HUES6 (cell line): ENCODE results near the gene ZEB2.

Source experiments
- H3K27ac ChIP-seq: 2 replicates; pipeline ENCODE4 v1.7.0; 2013; ENCODE audit warnings: low read depth, mild to moderate bottlenecking, low read length, inconsistent platforms
- H3K27me3 ChIP-seq: 2 replicates; pipeline ENCODE4 v1.6.1; 2013; ENCODE audit warnings: low read length; ENCODE audit not compliant: control insufficient read depth, insufficient read depth
- H3K36me3 ChIP-seq: 2 replicates; pipeline ENCODE4 v1.6.1; 2013; ENCODE audit warnings: low read length; ENCODE audit not compliant: control insufficient read depth, insufficient read depth
- H3K4me1 ChIP-seq: 2 replicates; pipeline ENCODE4 v1.6.1; 2013; ENCODE audit warnings: low read length; ENCODE audit not compliant: control insufficient read depth, insufficient read depth
- H3K4me3 ChIP-seq: 2 replicates; pipeline ENCODE4 v1.5.1; 2013; ENCODE audit warnings: low read depth, low read length
- H3K9ac ChIP-seq: one replicate; pipeline ENCODE4 v1.6.1; 2013; ENCODE audit warnings: mild to moderate bottlenecking, low read length
- H3K9me3 ChIP-seq: 2 replicates; pipeline ENCODE4 v1.6.1; 2013; ENCODE audit warnings: low read depth, low read length; ENCODE audit not compliant: control insufficient read depth, insufficient read depth

ZEB2 gene

DNA sequence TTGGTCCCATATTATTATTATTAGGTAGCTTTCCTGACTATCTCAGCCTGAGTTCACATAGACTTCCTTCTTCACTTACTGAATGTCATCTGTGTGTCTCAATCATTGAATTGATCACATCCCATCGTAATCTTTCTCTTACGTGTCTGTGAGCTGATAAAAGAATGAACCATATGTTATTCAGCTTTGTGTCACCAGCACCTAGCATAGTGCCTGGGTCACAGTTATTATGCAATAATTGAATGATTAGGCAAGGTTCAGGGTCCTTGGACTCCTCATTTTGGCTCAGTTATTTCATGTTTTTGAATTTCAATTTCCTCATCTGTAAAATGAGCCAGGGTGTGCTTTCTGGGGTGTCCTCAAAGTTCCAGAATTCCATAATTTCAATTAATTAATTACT lies 107.2 kb downstream of the ZEB2 start:
- Histone ChIP-seq H3K9me3 (no peaks in the 10 kb centered on the region), H3K4me1 (no peaks in the 10 kb centered on the region), H3K9ac (no peak overlapping the region), H3K36me3 (no peaks in the 10 kb centered on the region), H3K4me3 (no peak overlapping the region), H3K27ac (no peak overlapping the region), H3K27me3 (no peaks in the 10 kb centered on the region)

DNA sequence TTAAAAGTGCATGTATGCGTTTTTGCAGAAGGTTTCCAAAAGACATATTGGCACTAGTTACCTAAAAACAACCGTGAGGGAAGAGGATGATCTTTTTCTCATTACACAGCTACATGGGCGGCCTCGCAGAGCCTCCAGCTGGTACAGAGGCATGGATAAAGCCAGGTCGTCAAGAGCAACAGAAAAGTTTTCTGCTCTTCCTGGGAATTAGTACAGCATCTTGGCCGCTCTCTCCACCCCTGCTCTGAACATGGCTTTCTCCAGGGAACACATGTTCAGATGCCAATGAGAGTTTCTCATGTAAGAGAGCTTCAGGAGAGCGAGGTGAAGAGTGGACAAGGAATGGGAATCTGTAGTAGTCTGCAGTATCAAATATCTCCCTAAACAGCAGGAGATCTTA lies 108.4 kb downstream of the ZEB2 start:
- Histone ChIP-seq H3K36me3 (no peaks in the 10 kb centered on the region), H3K9ac (no peak overlapping the region), H3K27ac (no peak overlapping the region), H3K27me3 (no peaks in the 10 kb centered on the region), H3K9me3 (no peaks in the 10 kb centered on the region), H3K4me1 (no peaks in the 10 kb centered on the region), H3K4me3 (no peak overlapping the region)

DNA sequence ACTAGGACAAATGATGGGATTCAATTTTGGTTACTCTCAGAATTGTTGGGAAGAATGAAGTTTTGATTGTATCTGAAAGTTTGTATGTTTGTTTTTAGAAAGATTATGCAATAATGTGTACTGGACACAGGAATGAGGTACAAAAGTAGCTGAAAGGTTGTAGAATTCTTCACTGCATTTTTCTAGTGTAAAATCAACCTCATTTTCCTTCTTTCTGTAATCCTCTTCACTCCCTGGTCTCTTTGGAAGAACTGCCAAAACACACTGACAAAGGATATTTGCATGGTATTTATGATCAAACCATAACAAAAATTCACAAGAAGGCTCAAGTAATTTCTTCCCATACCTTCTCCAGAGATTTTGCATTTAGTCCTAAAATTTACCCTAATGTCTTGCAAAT lies 110.7 kb downstream of the ZEB2 start:
- no peak overlapping the region for H3K9ac ChIP-seq
- H3K27ac ChIP-seq: no peak overlapping the region
- no peaks in the 10 kb centered on the region for H3K4me1 ChIP-seq
- no peaks in the 10 kb centered on the region for H3K36me3 ChIP-seq
- no peaks in the 10 kb centered on the region for H3K27me3 ChIP-seq
- no peaks in the 10 kb centered on the region for H3K9me3 ChIP-seq
- H3K4me3 ChIP-seq: no peak overlapping the region

- Histone ChIP-seq H3K36me3 (no peaks in the 10 kb centered on the region; the same call in 1 of the 2 replicates), H3K4me1 (no peaks in the 10 kb centered on the region), H3K9ac (no peak overlapping the region), H3K4me3 (no peak overlapping the region), H3K9me3 (no peaks in the 10 kb centered on the region), H3K27me3 (no peaks in the 10 kb centered on the region), H3K27ac (no peak overlapping the region)
Measured at GRCh38 chr2:144407262-144407661, 112.7 kb downstream of the ZEB2 start.

DNA sequence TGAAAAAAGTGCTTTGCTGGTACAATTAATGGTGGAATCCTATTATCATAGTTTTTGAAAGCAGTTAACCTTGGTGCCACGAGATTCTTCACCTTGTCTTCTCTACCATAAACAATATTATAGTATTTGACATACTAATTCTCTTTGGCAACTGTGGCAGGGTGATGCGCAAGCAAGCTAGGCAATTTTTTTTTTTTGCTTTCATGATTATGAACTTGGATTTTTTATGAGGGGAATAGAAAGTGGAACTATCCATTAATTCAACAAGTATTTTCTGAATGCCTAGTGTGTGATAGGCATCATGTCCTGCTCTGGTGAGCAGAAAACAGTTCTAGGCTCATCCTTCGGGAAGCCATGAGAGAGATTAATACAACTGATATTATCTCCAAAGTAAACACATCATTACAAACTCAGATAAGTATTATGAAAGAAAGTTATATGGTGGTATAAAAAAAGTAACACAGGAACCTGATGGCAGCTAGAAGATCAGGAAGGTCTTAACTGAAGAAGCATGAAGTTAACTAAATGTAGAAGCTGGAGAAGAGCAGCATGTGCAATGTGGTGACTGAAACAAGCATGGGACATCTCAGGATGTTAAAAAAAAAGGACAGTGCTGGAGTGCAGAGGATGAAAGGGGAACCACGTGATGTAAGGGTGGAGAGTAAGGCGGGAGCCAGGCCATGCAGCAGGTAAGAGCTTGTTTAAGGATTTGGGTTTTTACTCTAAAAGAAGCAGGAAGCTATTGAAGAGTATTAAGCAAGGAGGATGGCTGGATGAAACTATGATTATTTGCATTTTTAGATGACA lies 113.7 kb downstream of the ZEB2 start:
- no peaks in the 10 kb centered on the region; the same call in 1 of the 2 replicates for H3K36me3 ChIP-seq
- no peaks in the 10 kb centered on the region for H3K9me3 ChIP-seq
- H3K27ac ChIP-seq: no peak overlapping the region
- no peak overlapping the region for H3K9ac ChIP-seq
- peaks cover 2% of the 10 kb centered on the region for H3K4me1 ChIP-seq
- H3K27me3 ChIP-seq: no peaks in the 10 kb centered on the region
- H3K4me3 ChIP-seq: no peak overlapping the region

- H3K27me3 ChIP-seq: no peaks in the 10 kb centered on the region
- no peak overlapping the region for H3K27ac ChIP-seq
- H3K9ac ChIP-seq: no peak overlapping the region
- peaks cover 5% of the 10 kb centered on the region for H3K4me1 ChIP-seq
- no peaks in the 10 kb centered on the region; the same call in 1 of the 2 replicates for H3K36me3 ChIP-seq
- H3K9me3 ChIP-seq: no peaks in the 10 kb centered on the region
- no peak overlapping the region for H3K4me3 ChIP-seq
Measured at GRCh38 chr2:144405321-144405720, 114.6 kb downstream of the ZEB2 start.

DNA sequence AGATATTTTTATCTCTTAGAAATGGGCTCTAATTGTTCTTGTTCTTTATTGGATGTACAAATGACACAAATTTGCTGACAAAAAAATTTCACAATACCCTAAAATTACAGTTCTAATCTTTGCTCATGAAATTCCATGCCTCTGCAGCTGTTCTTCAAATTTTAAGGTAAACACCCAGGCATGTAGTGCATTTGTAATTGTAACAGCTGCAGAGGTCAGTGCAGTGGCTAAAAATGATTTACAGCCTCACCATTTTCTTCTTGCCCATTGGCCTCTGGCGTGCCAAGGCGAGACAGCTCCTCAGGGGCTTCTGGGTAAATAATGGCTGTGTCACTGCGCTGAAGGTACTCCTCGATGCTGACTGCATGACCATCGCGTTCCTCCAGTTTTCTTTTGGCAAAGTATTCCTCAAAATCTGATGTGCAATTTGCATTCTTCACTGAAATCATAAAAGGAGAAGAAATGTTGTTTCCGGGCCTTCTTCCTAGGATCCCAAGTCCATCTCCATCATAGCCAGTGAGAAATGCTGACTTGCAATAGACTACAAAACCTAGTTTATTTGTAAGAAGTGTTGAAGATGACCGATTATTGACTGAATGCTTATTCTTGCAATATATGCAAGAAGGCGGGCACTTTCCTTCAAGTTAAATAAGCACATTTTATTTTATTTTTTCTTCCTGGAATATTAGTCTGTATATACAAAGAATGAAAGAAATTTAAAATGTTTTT lies 115.2 kb downstream of the ZEB2 start:
- H3K27ac ChIP-seq: no peak overlapping the region
- H3K27me3 ChIP-seq: no peaks in the 10 kb centered on the region
- no peaks in the 10 kb centered on the region; the same call in 1 of the 2 replicates for H3K36me3 ChIP-seq
- H3K9ac ChIP-seq: no peak overlapping the region
- H3K9me3 ChIP-seq: no peaks in the 10 kb centered on the region
- no peak overlapping the region for H3K4me3 ChIP-seq
- peaks cover 5% of the 10 kb centered on the region for H3K4me1 ChIP-seq

- H3K9me3 ChIP-seq: no peaks in the 10 kb centered on the region
- peaks cover 5% of the 10 kb centered on the region for H3K4me1 ChIP-seq
- H3K27me3 ChIP-seq: no peaks in the 10 kb centered on the region
- no peak overlapping the region for H3K27ac ChIP-seq
- no peak overlapping the region for H3K9ac ChIP-seq
- H3K4me3 ChIP-seq: no peak overlapping the region
- peaks cover 2% of the 10 kb centered on the region; the same call in 1 of the 2 replicates for H3K36me3 ChIP-seq
Measured at GRCh38 chr2:144403933-144404332, 116.0 kb downstream of the ZEB2 start.

DNA sequence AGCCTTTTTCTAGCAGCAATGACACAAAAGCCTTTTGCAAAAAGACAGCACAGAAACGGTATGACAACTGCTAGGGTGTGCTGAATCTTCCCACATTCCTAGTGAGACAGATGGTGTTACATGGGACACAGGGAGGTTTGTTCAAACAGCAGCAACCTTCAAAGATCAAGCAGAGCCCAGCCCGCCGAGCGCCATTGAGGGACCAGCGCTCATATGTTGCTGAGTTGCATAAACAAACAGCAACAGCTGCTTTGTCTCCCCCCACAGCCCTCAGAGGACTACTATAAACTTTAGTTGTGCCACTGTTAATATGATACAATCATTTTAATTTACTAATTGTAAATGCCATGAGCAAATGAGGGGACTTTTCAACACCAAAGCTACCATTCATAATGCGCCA lies 117.7 kb downstream of the ZEB2 start:
- Histone ChIP-seq H3K27me3 (no peaks in the 10 kb centered on the region), H3K36me3 (peaks cover 6% of the 10 kb centered on the region; the same call in 1 of the 2 replicates), H3K27ac (no peak overlapping the region), H3K4me3 (no peak overlapping the region), H3K9me3 (no peaks in the 10 kb centered on the region), H3K9ac (no peak overlapping the region), H3K4me1 (peaks cover 5% of the 10 kb centered on the region)

GRCh38 chr2:144401036-144401435 lies 118.9 kb downstream of the ZEB2 start:
- Histone ChIP-seq H3K9me3 (no peaks in the 10 kb centered on the region), H3K27me3 (no peaks in the 10 kb centered on the region), H3K36me3 (peaks cover 6% of the 10 kb centered on the region; the same call in 1 of the 2 replicates), H3K9ac (no peak overlapping the region), H3K4me3 (no peak overlapping the region), H3K4me1 (peaks cover 5% of the 10 kb centered on the region), H3K27ac (no peak overlapping the region)

- no peak overlapping the region for H3K9ac ChIP-seq
- H3K9me3 ChIP-seq: no peaks in the 10 kb centered on the region
- H3K4me3 ChIP-seq: no peak overlapping the region
- H3K27ac ChIP-seq: no peak overlapping the region
- no peaks in the 10 kb centered on the region for H3K27me3 ChIP-seq
- H3K36me3 ChIP-seq: peaks cover 6% of the 10 kb centered on the region; the same call in 1 of the 2 replicates
- H3K4me1 ChIP-seq: peaks cover 5% of the 10 kb centered on the region; the same call in 1 of the 2 replicates
Measured at GRCh38 chr2:144396318-144396717, 123.6 kb downstream of the ZEB2 start.
